Measurements from ENCODE around the gene UCP3. TPM values are rescaled to one million over a fixed set of nuclear protein-coding genes. Genes with fewer than 3 reads are reported as not detected.

UCP3 gene
- total and polyA plus RNA-seq, 10 of the 15 experiments (the other 5 are each of a cell fraction or from before 2014, with no cell fraction given): 0.02 to 1.9 (median 0.94) TPM

DNA sequence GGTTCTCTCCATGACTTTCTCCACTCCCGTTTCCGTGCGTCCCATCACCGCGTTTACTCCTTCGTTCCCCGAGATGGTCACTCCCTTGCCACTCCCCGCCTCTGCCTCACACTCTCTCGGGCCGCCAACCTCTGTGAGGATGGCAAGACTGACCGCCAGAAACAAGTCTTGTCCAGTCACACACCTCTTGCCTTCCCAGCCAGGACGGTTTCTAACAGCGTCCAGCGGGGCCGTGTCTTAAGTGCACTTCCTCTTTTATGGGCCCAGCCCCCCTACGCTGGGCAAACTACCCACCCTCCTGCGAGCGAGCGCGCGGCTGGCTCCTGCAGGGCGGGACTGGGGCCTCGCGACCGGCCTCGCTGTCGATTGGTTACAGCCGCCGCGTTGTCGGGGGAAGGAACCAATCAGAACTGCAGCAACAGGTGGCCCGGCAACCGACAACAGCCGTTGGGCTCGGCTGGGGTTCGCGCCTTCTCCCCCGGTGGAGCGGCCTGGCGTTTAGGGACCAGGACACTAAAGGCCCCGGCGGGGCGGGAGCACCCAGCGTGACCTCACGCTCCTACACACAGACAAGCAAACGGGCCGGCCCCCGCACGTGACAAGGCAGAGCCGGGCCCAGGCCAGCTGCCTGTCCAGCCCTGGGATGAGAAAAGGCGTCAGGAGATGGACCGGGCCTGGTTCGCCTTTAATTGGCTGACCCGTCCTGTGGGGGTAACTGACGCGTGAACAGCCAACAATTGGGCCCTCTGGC, 25.7 kb downstream of the UCP3 start (continued):
- TF ChIP-seq CREB1 (IDR thresholded peaks at IDR 0.05; ENCODE audit: low read depth): peak; percentile 71; the same call in 1 of the 2 replicates
- TF ChIP-seq RFX5 (IDR thresholded peaks at IDR 0.05; ENCODE audit: low read depth, low read length): peak; percentile 94
- TF ChIP-seq, protein P1, sequence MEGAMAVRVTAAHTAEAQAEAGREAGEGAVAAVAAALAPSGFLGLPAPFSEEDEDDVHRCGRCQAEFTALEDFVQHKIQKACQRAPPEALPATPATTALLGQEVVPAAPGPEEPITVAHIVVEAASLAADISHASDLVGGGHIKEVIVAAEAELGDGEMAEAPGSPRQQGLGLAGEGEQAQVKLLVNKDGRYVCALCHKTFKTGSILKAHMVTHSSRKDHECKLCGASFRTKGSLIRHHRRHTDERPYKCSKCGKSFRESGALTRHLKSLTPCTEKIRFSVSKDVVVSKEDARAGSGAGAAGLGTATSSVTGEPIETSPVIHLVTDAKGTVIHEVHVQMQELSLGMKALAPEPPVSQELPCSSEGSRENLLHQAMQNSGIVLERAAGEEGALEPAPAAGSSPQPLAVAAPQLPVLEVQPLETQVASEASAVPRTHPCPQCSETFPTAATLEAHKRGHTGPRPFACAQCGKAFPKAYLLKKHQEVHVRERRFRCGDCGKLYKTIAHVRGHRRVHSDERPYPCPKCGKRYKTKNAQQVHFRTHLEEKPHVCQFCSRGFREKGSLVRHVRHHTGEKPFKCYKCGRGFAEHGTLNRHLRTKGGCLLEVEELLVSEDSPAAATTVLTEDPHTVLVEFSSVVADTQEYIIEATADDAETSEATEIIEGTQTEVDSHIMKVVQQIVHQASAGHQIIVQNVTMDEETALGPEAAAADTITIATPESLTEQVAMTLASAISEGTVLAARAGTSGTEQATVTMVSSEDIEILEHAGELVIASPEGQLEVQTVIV (IDR thresholded peaks at IDR 0.05; ENCODE audit: borderline replicate concordance, partially characterized antibody): peak; percentile 41
- TF ChIP-seq, protein P2, sequence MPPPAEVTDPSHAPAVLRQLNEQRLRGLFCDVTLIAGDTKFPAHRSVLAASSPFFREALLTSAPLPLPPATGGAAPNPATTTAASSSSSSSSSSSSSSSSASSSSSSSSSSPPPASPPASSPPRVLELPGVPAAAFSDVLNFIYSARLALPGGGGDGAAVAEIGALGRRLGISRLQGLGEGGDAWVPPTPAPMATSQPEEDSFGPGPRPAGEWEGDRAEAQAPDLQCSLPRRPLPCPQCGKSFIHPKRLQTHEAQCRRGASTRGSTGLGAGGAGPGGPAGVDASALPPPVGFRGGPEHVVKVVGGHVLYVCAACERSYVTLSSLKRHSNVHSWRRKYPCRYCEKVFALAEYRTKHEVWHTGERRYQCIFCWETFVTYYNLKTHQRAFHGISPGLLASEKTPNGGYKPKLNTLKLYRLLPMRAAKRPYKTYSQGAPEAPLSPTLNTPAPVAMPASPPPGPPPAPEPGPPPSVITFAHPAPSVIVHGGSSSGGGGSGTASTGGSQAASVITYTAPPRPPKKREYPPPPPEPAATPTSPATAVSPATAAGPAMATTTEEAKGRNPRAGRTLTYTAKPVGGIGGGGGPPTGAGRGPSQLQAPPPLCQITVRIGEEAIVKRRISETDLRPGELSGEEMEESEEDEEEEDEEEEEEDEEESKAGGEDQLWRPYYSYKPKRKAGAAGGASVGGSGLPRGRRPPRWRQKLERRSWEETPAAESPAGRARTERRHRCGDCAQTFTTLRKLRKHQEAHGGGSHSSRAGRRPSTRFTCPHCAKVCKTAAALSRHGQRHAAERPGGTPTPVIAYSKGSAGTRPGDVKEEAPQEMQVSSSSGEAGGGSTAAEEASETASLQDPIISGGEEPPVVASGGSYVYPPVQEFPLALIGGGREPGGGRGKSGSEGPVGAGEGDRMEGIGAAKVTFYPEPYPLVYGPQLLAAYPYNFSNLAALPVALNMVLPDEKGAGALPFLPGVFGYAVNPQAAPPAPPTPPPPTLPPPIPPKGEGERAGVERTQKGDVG (CRISPR knock-in tag; IDR thresholded peaks at IDR 0.05): no peak
- peak; percentile 76 for TF ChIP-seq DPF2 (IDR thresholded peaks at IDR 0.05)
- TF ChIP-seq SUZ12 (IDR thresholded peaks at IDR 0.05; ENCODE audit: unreplicated experiment): no peak
- peak; percentile 73 for TF ChIP-seq SP1 (IDR thresholded peaks at IDR 0.05; ENCODE audit: low read depth, low read length)
- no peak for TF ChIP-seq ZSCAN29 (IDR thresholded peaks at IDR 0.05)
- TF ChIP-seq, protein P3, sequence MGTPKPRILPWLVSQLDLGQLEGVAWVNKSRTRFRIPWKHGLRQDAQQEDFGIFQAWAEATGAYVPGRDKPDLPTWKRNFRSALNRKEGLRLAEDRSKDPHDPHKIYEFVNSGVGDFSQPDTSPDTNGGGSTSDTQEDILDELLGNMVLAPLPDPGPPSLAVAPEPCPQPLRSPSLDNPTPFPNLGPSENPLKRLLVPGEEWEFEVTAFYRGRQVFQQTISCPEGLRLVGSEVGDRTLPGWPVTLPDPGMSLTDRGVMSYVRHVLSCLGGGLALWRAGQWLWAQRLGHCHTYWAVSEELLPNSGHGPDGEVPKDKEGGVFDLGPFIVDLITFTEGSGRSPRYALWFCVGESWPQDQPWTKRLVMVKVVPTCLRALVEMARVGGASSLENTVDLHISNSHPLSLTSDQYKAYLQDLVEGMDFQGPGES (IDR thresholded peaks at IDR 0.05): peak; percentile 58; the same call in 1 of the 2 replicates
- peak; percentile 82 for TF ChIP-seq HDGF (IDR thresholded peaks at IDR 0.05)
- peak; percentile 93 for TF ChIP-seq NBN (IDR thresholded peaks at IDR 0.05)
- no peak for TF ChIP-seq NFIC (IDR thresholded peaks at IDR 0.05; ENCODE audit: low read depth, low read length)
- TF ChIP-seq SMAD5 (IDR thresholded peaks at IDR 0.05; ENCODE audit: low read depth): peak; percentile 82; the same call in 1 of the 2 replicates
- peak; percentile 98 for TF ChIP-seq SMARCA5 (IDR thresholded peaks at IDR 0.05)
- TF ChIP-seq ZNF24 (IDR thresholded peaks at IDR 0.05): no peak
- no peak for TF ChIP-seq CBX3 (IDR thresholded peaks at IDR 0.05; ENCODE audit: borderline replicate concordance, low read depth)
- TF ChIP-seq, protein P4, sequence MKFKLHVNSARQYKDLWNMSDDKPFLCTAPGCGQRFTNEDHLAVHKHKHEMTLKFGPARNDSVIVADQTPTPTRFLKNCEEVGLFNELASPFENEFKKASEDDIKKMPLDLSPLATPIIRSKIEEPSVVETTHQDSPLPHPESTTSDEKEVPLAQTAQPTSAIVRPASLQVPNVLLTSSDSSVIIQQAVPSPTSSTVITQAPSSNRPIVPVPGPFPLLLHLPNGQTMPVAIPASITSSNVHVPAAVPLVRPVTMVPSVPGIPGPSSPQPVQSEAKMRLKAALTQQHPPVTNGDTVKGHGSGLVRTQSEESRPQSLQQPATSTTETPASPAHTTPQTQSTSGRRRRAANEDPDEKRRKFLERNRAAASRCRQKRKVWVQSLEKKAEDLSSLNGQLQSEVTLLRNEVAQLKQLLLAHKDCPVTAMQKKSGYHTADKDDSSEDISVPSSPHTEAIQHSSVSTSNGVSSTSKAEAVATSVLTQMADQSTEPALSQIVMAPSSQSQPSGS (IDR thresholded peaks at IDR 0.05; ENCODE audit: low read length): no peak
- TF ChIP-seq NRF1 (conservative IDR thresholded peaks at IDR 0.05; ENCODE audit: low read depth, low read length): no peak
- no peak for TF ChIP-seq ZNF274 (IDR thresholded peaks at IDR 0.05; ENCODE audit: insufficient read depth, insufficient read length)
- TF ChIP-seq MTA3 (IDR thresholded peaks at IDR 0.05; ENCODE audit: borderline replicate concordance, low read length): no peak
- TF ChIP-seq TAF1 (IDR thresholded peaks at IDR 0.05; ENCODE audit: borderline replicate concordance, low read depth, low read length): peak; percentile 70
- no peak for TF ChIP-seq SIX5 (IDR thresholded peaks at IDR 0.05; ENCODE audit: low read depth, low read length, severe bottlenecking)
- no peak for TF ChIP-seq JUND (IDR thresholded peaks at IDR 0.05; ENCODE audit: low read depth, low read length)
- no peak for TF ChIP-seq MEF2A (IDR thresholded peaks at IDR 0.05; ENCODE audit: insufficient read depth, low read depth, low read length)
- TF ChIP-seq EGR1 (IDR thresholded peaks at IDR 0.05; ENCODE audit: borderline replicate concordance in 1 of 2, low read depth in 2 of 2, low read length in 2 of 2): no peak

Data from GM12878 (cell line).